Stimulated activated naive CD8-positive, alpha-beta T cell treated with anti-CD3 and anti-CD28 coated beads, Interleukin-15, Interleukin-2, amounts not matched to agents 100 U/mL and 50 U/mL, for 24 hours (primary cell): Measurements from ENCODE around the gene TGIF1.
A peak's percentile ranks its signal among the peaks of the same experiment; 100 is the strongest.
"Not testable (repeated sequence)": the region's sequence is repeated elsewhere in the genome, so short reads cannot be mapped to it uniquely, and the experiment has no call there.

Experiments used
- ATAC-seq: fragments of 150-1000 bp; cut with Tn5 transposase; one replicate; pipeline ENCODE4 v1.10.0; 2021
- DNase-seq: peaks from one replicate; pipeline ENCODE4 v3.0.0; 2021

TGIF1 gene

GRCh38 chr18:3450012-3450798, at the start of gene TGIF1:
Gene TGIF1, plus strand, starts transcription at chr18:3450172. Its CDS starts 318 bp downstream, at chr18:3450490.
- DNase-seq (peak; percentile 66), ATAC-seq (no peak)

GRCh38 chr18:3400567-3401296, 49.2 kb upstream of the TGIF1 start:
- ATAC-seq (no peak), DNase-seq (no peak)

DNA sequence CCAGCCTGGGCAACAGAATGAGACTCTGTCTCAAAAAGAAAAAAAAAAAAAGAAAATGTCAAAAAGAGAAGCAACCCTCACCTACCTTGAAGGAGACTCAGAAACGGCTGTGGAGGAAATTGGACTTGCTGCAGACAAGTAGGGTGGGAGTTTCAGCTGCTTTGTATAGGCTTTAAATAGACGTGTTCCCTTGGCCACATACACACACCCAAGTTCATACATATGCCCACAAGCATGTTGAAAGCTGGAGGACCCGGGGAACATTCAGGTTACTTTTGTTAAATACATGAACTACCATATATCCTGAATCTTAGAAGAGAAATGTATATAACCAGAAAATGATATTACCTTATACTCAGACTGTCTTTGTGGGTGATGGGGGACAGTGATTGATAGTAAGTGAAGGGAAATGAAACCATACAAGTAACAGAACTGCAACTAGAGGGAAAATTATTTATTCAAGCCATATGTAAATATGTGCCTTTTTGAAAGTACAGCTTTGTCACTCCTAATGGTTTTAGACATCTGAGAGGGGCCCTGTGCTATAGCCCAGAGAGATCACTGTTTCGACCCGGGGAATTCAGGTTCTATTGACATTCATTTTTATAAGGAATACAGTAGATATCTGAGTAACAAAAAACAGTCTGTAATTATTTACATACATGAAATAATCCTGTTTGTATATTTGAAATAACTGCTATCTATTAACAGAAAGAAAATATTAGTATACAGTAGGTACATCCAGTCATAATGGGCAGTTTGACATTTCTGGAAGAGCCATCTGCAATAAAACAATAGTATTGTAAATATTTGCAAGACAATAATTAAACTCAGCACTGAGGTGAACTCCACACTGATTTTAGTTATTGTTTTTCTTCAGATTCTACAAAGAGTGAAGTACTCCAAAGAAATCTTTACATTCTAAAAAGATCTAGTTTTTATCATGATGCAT, 48.0 kb upstream of the TGIF1 start:
- no peak for ATAC-seq
- DNase-seq, result no peak

DNA sequence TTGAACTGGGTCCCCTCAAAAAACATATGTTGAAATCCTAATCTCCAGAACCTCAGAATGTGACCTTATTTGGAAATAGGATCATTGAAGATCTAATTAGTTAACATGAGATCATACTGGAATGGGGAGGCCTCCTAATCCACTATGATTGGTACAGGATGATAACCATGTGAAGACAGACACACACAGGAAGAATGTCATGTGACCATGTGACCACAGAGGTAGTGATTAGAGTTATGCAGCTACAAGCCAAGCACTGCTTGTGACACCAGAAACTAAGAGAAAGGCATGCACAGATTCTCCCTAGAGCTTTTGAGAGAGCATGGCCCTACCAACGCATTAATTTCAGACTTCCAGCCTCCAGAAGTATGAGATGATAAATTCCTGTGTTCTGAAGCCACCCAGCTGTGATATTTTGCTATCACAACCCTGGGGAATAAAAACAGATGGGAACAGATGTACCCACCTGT, 47.0 kb upstream of the TGIF1 start:
- DNase-seq (no peak), ATAC-seq (no peak)

DNA sequence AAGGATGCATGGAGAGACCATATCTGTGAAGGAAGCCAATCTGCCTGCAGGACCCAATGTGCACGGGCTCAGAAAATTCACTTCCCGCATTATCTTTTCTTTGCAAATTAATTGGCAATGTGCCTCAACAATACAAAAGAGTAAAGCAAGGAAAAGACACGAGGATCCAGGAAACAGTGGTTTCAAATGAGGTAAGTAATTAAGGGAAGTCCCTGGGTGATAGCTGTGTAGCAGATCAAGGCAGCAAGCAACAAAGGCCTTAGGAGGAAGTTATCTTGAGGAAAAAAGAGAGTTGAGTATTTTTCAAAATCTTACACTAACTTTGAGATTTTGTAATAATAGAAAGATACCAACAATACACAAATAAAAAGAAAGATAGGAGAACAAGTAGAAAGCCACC, 44.3 kb upstream of the TGIF1 start:
- DNase-seq (no peak), ATAC-seq (no peak)

DNA sequence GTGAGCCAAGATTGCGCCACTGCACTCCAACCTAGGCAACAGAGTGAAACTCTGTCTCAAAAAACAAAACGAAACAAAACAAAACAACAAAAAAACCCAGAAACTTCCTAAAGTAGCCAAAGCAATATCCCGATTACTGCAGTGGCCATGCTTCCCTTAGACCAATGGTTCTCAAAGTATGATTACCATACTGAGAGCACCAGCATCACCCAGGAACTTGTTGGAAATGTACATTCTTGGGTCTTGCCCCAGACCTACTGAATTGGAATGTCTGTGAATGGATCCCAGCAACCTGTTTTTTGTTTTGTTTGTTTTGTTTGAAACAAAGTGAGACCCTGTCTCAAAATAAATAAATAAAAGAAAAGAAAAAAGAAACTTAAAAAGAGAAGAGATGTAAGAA, 41.9 kb upstream of the TGIF1 start:
- DNase-seq (no peak), ATAC-seq (no peak)

DNA sequence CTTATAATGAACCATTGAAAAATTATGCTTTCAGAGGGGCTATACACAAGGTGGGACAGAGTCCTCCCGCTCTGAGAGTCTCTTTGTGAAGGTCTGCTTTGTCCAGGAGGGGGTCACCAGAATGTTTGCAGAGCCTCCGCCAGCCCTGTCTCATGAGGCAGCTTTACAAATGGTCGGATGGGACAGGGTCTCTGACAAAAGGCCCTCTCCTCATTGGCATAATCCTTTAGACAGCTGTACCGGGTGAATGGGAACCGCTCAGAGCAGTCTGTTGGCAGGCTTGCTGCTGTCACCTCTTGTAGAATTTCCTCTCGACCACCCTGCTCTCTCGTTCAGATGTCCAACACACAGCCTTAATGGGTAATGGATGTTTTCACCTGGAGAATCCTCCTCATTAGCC, 40.2 kb upstream of the TGIF1 start:
- no peak for ATAC-seq

GRCh38 chr18:3410273-3410672, 39.7 kb upstream of the TGIF1 start:
- no peak for DNase-seq

More for the DNA sequence above, 40.2 kb upstream of the TGIF1 start:
- no peak for DNase-seq

DNA sequence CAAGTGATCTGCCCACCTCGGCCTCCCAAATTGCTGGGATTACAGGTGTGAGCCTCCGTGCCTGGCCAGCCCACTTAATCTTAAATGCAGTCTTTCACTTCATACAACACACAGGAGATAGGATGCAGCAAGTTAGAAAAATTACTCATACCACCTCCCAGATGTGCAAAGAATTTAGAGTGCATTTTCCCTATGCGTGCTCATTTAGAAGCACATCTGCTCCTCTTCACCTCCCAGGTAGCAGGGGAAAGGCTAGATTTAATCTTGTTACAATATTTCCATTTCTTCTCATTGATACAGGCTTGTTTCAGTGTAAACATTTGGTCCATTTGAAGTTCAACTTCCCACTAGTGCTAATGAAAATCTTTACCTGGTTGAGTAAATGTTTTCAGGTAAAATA, 39.1 kb upstream of the TGIF1 start:
- DNase-seq, ATAC-seq: not testable (repeated sequence)

More at GRCh38 chr18:3410273-3410672, 39.7 kb upstream of the TGIF1 start:
- ATAC-seq, result no peak

DNA sequence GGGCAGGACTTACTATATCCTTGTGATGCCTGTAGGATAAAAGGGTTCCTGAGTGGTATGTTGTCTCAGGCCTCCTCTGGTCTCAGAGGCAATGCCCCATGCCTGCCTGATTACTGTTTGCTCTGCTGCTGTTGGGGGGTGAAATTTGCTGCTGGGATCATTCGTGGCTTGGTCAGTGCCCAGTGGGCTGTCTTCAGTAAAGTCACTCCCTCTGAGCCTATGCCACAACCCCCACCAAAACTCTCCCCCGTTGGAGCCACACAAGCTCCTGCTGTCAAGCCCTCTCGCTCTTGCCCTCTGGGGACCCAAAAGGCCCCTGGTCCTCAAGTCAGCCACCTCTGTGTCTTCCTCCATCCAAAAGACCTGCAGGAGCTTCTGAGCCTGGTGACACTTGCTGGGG, 38.6 kb upstream of the TGIF1 start:
- ATAC-seq, result no peak
- no peak for DNase-seq

GRCh38 chr18:3411854-3412268, 38.1 kb upstream of the TGIF1 start:
- DNase-seq (peak; percentile 37), ATAC-seq (peak; percentile 38)

- ATAC-seq, result peak; percentile 95
- peak; percentile 49 for DNase-seq
Observed at GRCh38 chr18:3412528-3412927, 37.4 kb upstream of the TGIF1 start.

GRCh38 chr18:3415110-3415509, 34.9 kb upstream of the TGIF1 start:
- ATAC-seq, result no peak
- DNase-seq, result no peak

DNA sequence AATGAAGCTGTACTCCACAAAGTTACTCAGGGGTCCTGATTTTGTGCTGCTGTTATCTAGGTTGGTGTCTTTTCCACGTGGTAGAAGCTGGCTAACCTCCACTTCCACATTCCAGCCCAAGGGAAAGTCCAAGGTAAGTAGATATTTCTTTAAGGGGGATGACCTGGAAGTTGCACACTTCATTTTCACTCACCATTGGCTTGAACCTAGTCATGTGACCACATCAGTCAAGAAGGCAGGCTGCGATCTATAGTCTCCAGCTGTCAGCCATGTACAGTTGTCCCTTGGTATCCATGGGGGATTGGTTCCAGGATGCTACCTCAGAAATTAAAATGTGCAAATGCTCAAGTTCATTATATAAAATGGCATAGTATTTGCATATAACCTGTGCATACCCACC, 31.9 kb upstream of the TGIF1 start:
- ATAC-seq (no peak), DNase-seq (no peak)

- DNase-seq (no peak), ATAC-seq (no peak)
Observed at GRCh38 chr18:3420919-3421279, 29.1 kb upstream of the TGIF1 start.

DNA sequence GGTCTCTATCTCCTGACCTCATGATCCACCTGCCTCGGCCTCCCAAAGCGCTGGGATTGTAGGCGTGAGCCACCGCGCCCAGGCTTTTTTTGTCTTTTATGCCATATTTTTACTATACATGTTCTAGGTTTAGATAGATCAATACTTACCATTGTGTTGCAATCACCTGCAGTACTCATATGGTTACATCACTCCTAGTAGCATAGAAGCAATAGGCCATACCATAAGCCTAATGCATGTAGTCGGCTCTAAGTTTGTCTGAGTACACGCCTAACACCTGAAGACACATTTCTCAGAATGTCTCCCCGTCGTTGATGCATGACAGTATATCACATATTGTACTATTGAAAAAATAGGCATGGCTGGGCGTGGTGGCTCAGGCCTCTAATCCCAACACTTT, 27.1 kb upstream of the TGIF1 start:
- ATAC-seq, result no peak

DNA sequence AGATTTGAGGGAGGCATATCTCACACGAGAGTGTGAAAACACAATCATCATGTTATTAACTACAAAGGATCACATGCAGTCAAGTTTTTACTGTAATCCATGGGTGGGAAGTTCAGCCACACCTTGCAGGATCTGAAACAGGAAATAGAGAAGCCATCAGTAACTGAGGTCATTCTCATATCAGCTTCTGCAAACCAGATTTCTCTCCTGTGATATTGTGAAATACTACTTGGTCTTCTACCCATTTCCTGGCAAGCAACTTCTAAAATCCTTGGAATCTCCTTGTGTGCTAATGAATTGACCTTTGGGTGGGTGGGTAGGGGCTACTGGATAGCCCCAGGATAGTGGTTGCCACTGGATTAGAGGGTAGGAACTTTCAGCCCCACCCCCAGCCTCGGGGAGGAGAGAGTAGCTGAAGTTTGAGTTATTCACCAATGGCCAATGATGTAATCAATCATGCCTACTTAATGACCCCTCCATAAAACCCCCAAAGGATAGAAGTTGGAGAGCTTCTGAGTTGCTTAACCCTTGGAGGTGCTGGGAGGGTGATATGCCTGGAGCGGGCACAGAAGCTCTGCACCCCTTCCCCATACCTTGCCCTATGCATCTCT, 25.6 kb upstream of the TGIF1 start:
- ATAC-seq (no peak), DNase-seq (no peak)

More for the DNA sequence above, 27.1 kb upstream of the TGIF1 start:
- no peak for DNase-seq

- no peak for DNase-seq
- ATAC-seq, result no peak
Observed at GRCh38 chr18:3425030-3425429, 24.9 kb upstream of the TGIF1 start.

DNA sequence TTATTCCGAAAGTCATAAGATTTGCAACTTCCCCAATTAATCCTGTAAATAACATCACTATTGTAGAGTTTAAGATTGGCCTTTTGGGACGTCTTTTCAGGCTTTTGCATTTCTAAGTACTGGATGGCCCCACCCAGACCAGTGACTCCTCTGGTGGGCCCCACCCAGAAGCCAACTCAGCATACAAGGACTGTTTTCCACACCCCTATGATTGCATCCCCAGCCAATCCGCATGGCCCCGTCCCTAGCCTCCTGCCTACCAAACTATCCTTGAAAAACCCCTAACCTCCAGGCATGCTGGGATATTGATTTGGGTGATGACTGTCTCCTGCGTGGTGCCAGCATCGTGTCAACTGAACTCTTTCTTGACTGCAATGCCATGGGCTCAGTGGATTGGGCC, 24.5 kb upstream of the TGIF1 start:
- DNase-seq (no peak), ATAC-seq (no peak)

DNA sequence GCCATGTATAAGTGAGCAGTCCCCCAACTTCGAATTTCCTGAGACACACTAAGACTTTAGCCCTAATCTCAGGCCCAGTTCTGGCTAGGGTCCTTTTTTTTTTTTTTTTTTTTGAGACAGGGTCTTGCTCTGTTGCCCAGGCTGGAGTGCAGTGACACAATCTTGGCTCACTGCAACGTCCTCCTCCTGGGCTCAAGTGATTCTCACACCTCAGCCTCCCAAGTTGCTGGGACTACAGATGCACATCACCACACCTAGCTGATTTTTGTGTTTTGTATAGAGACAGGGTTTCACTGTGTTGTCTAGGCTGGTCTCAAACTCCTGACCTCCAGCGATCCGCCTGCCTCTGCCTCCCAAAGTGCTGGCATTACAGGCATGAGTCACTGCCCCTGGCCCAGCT, 23.9 kb upstream of the TGIF1 start:
- ATAC-seq (no peak), DNase-seq (no peak)

GRCh38 chr18:3427944-3428343, 22.0 kb upstream of the TGIF1 start:
- no peak for DNase-seq
- ATAC-seq, result no peak

DNA sequence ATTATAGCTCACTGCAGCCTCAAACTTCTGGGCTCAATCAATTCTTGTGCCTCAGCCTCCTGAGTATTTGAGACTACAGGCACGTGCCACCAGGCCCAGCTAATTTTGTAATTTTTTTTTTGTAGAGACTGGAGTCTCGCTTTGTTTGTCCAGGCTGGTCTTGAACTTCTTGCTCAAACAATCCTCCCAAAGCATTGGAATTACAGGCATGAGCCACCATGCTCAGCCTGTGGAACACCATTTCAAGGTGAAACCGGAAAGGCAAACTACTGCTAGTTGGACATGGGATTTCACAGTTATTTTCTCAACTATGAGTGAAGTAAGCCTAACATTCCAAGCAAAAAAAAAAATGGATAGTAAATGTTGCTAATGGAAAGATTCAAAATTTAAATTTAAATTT, 20.9 kb upstream of the TGIF1 start:
- DNase-seq, result no peak
- ATAC-seq, result no peak
